Keratinocyte (primary cell): ENCODE results near the gene PWWP2A.

Experiments
- CTCF ChIP-seq, 3 experiments: IDR thresholded peaks in 1 of 3; conservative IDR thresholded peaks in 1 of 3; optimal IDR thresholded peaks in 1 of 3; 2 replicates in 2 of 3; 3 replicates in 1 of 3; pipeline versions ENCODE3 to v1.5.1; 2011; ENCODE audit warnings: low read length in 3 of 3, mild to moderate bottlenecking in 3 of 3, moderate library complexity in 2 of 3, control low read depth in 1 of 3, inconsistent platforms in 1 of 3; ENCODE audit not compliant: insufficient read depth in 2 of 3; ENCODE audit errors: extremely low read depth in 1 of 3
- EZH2 ChIP-seq: IDR thresholded peaks from one replicate; pipeline ENCODE4 v1.6.1; 2012; ENCODE audit warnings: inconsistent platforms, mild to moderate bottlenecking, low read length, moderate library complexity

GRCh38 chr5:160064995-160065614 is 54.1 kb downstream of the PWWP2A start:
- TF ChIP-seq EZH2 (no peak), CTCF (optimal IDR thresholded peaks at IDR 0.05 in 1 of 3, IDR thresholded peaks at IDR 0.05 in 1 of 3, conservative IDR thresholded peaks at IDR 0.05 in 1 of 3; ENCODE audit: extremely low read depth in 1 of 3, insufficient read depth in 2 of 3, low read length in 3 of 3) (no peak)
